Uterus (tissue), 2 donors: ENCODE results near the gene RANBP1.

ENCODE experiments used
- POLR2A ChIP-seq, 2 donors: fragments of 450-650 bp; IDR thresholded peaks; one replicate each; pipeline ENCODE4 v1.6.1; 2016; ENCODE audit warnings: antibody characterized with exemption in 2 of 2, mild to moderate bottlenecking in 1 of 2, moderate library complexity in 1 of 2
- TF ChIP-seq, protein P1 (sequence below), 4 experiments: fragments of 200-600 bp in 2 of 4; fragments of 450-650 bp in 2 of 4; sonication (generic) in 2 of 4; IDR thresholded peaks; one replicate each; pipeline ENCODE4 v1.5.1; 2016 to 2019; ENCODE audit warnings: antibody characterized with exemption in 4 of 4, mild to moderate bottlenecking in 2 of 4, moderate library complexity in 1 of 4

DNA sequence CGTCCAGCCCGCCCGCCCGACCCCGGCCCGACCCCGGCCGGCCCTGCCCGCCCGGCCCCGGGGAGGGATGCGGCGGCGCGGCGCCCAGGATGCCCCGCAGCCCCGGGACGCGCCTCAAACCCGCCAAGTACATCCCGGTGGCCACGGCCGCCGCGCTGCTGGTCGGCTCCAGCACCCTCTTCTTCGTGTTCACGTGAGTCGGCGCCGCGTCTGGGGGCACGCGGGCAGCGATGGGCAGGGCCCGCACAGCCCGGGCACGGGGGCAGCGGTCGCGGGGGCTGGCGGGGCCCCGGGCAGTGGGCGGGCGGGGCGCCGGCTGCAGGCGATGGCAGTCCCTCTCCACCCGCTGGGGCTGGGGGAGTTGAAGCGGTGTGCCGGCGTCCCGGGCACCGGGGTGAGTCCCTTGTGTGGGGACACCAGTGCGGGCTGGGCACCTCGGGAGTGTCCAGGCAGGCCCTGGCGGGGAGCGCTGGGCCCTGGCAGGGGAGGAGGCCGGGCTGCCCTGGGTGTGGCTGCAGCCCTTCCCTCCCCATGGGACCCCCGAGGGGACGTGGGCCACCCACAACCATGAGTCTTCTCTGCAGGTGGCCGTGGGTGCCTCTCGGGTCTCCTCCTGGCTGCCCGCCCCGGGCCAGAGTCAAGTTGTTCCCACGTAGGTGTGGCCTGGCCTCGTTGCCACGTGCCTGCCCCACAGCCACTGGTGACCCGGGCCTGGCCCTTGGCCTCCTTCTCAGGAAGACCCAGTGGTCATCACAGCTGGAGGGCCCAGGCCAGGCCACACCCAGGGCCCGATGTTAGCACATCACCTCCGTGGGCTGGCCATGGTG lies 16.2 kb downstream of the RANBP1 start:
- TF ChIP-seq, protein P1, sequence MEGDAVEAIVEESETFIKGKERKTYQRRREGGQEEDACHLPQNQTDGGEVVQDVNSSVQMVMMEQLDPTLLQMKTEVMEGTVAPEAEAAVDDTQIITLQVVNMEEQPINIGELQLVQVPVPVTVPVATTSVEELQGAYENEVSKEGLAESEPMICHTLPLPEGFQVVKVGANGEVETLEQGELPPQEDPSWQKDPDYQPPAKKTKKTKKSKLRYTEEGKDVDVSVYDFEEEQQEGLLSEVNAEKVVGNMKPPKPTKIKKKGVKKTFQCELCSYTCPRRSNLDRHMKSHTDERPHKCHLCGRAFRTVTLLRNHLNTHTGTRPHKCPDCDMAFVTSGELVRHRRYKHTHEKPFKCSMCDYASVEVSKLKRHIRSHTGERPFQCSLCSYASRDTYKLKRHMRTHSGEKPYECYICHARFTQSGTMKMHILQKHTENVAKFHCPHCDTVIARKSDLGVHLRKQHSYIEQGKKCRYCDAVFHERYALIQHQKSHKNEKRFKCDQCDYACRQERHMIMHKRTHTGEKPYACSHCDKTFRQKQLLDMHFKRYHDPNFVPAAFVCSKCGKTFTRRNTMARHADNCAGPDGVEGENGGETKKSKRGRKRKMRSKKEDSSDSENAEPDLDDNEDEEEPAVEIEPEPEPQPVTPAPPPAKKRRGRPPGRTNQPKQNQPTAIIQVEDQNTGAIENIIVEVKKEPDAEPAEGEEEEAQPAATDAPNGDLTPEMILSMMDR (IDR thresholded peaks at IDR 0.05), result no peak
- TF ChIP-seq POLR2A (IDR thresholded peaks at IDR 0.05), result no peak
